ENCODE measurements around the gene XXYLT1. TPM values are rescaled to one million over a fixed set of nuclear protein-coding genes. Genes with fewer than 3 reads are reported as not detected.

The XXYLT1 gene
- total and polyA plus RNA-seq, 2 of the 8 experiments (the other 6 are each of a cell fraction or from before 2014, with no cell fraction given), result 18.9 to 23.8 TPM

GRCh38 chr3:195259475-195260279 is 11.3 kb downstream of the XXYLT1 start:
- peak overlapping the region; percentile 29 to 68 (median 52) for H3K4me3 ChIP-seq (ENCODE audit: extremely low read depth in 1 of 4, insufficient read depth in 2 of 4, low read depth in 3 of 4, low read length in 4 of 4)
- H4K8ac ChIP-seq (ENCODE audit: extremely low read depth, insufficient read depth, low read length), result peak overlapping the region; percentile 92
- peaks cover 0 to 79% of the 10 kb centered on the region in 2 experiments; a peak in 3 of 4 replicates for H3K79me2 ChIP-seq (ENCODE audit: control insufficient read depth in 1 of 2, insufficient read depth in 2 of 2, low read length in 2 of 2)
- no peak overlapping the region for H3K14ac ChIP-seq (ENCODE audit: insufficient read length)
- no peak overlapping the region for H2AFZ ChIP-seq (ENCODE audit: low read length)
- H2BK5ac ChIP-seq (ENCODE audit: low read depth, low read length), result peak overlapping the region; percentile 52; the same call in 1 of the 2 replicates
- H2BK12ac ChIP-seq (ENCODE audit: low read depth, low read length), result peak overlapping the region; percentile 92; the same call in 1 of the 2 replicates
- peak overlapping the region; percentile 50 for H4K5ac ChIP-seq (ENCODE audit: insufficient read length, low read depth, low read length)
- no peak overlapping the region for H2BK20ac ChIP-seq (ENCODE audit: low read length)
- POLR2A ChIA-PET (ENCODE audit: partially characterized antibody), result interaction anchor here (0.8 to 1.7 kb wide), 3 partner anchors 140 to 573 kb away, joined by 3 to 9 read pairs (median 4); partner anchors contain the start of gene FAM43A
- H3K27ac ChIP-seq (ENCODE audit: low read depth, low read length), result no peak overlapping the region
- H3K18ac ChIP-seq (ENCODE audit: extremely low read depth, low read length), result peak overlapping the region; percentile 60
- no peak overlapping the region for H3K4ac ChIP-seq (replicated peaks; ENCODE audit: insufficient read length, low read depth, low read length)
- H3K4me2 ChIP-seq (ENCODE audit: insufficient read depth in 1 of 2, low read depth in 2 of 2, low read length in 2 of 2), result peak overlapping the region; percentile 83 to 94
- peaks cover 26 to 35% of the 10 kb centered on the region in 2 experiments for H4K20me1 ChIP-seq (replicated peaks in 1 of 2; ENCODE audit: control insufficient read depth in 1 of 2, insufficient read depth in 2 of 2, low read length in 2 of 2)
- H3K56ac ChIP-seq (replicated peaks; ENCODE audit: insufficient read length, low read depth, low read length), result peak overlapping the region; percentile 12
- H4K91ac ChIP-seq (replicated peaks; ENCODE audit: insufficient read length, low read length), result peak overlapping the region; percentile 82
- 0 out of 2 replicates have a peak overlapping the region, but pooled peaks have one; percentile 72 for H2BK15ac ChIP-seq (ENCODE audit: low read length)
- H3K36me3 ChIP-seq (ENCODE audit: control insufficient read depth in 2 of 4, insufficient read depth in 4 of 4, low read length in 3 of 4), result no peaks in the 10 kb centered on the region
- no peak overlapping the region for H2AK5ac ChIP-seq (ENCODE audit: low read depth, low read length)
- H3K79me1 ChIP-seq (ENCODE audit: low read depth, low read length), result peaks cover 29% of the 10 kb centered on the region
- H3K23me2 ChIP-seq (ENCODE audit: low read depth, low read length), result peaks cover 7% of the 10 kb centered on the region; the same call in 1 of the 2 replicates
- 5% methylated on average over 44 of the region's 82 CpGs; no CpG with 5 or more reads in 1 of the 2 experiments for WGBS, 2 experiments (ENCODE audit: extremely low coverage in 1 of 2, insufficient coverage in 1 of 2, insufficient read length in 1 of 2, insufficient replicate concordance in 2 of 2, low coverage in 1 of 2, low lambda C conversion rate in 2 of 2, missing lambda C conversion rate in 1 of 2)
- no peaks in the 10 kb centered on the region for H3K9me3 ChIP-seq (ENCODE audit: insufficient read depth in 2 of 2, low read depth in 1 of 2, low read length in 1 of 2)
- peak overlapping the region in 3 of 4 experiments; percentile 35 to 53 (median 42); a peak in 5 of 7 replicates for H3K9ac ChIP-seq (replicated peaks in 1 of 4; ENCODE audit: extremely low read depth in 1 of 4, low read depth in 3 of 4, low read length in 3 of 4)
- CTCF ChIA-PET (ENCODE audit: partially characterized antibody), result interaction anchor here (0.7 to 1.6 kb wide), 8 partner anchors 9 to 587 kb away, joined by 3 to 5 read pairs (median 4); partner anchors contain the start of gene LSG1
- no peaks in the 10 kb centered on the region for H3K27me3 ChIP-seq (replicated peaks in 1 of 4; ENCODE audit: control insufficient read depth in 3 of 4, extremely low read depth in 1 of 4, insufficient read depth in 3 of 4, low read length in 3 of 4)
- H3K4me1 ChIP-seq (replicated peaks in 1 of 4; ENCODE audit: control insufficient read depth in 3 of 4, insufficient read depth in 4 of 4, low read length in 3 of 4), result peaks cover 7 to 30% (median 21%) of the 10 kb centered on the region in 4 experiments
- DNase-seq (ENCODE audit: low read depth in 1 of 2, low spot score in 2 of 2) (peak in 1 of 2 experiments; percentile 76), FAIRE-seq (no peak)
- no peak overlapping the region for H3K23ac ChIP-seq (ENCODE audit: insufficient read length)
- no peak overlapping the region for H2BK120ac ChIP-seq (replicated peaks; ENCODE audit: low read depth, low read length)
- TF ChIP-seq TCF12 (IDR thresholded peaks at IDR 0.05; ENCODE audit: low read depth, low read length) (no peak), SIN3A (conservative IDR thresholded peaks at IDR 0.05 in 1 of 2, IDR thresholded peaks at IDR 0.05 in 1 of 2; ENCODE audit: low read depth in 1 of 2, low read length in 2 of 2) (no peak), BACH1 (IDR thresholded peaks at IDR 0.05; ENCODE audit: low read length) (no peak), GABPA (IDR thresholded peaks at IDR 0.05; ENCODE audit: borderline replicate concordance, insufficient read depth, low read length) (no peak), SP2 (IDR thresholded peaks at IDR 0.05; ENCODE audit: low read length) (no peak), RAD21 (IDR thresholded peaks at IDR 0.05 in 1 of 2, conservative IDR thresholded peaks at IDR 0.05 in 1 of 2; ENCODE audit: low read depth in 2 of 2, low read length in 2 of 2) (peak; percentile 49 to 89), POLR2A (IDR thresholded peaks at IDR 0.05; ENCODE audit: control extremely low read depth in 1 of 2, low read depth in 2 of 2, low read length in 2 of 2) (no peak), KDM4A (IDR thresholded peaks at IDR 0.05; ENCODE audit: low read depth, low read length, severe bottlenecking) (peak; percentile 53), EZH2 (IDR thresholded peaks at IDR 0.05; ENCODE audit: low read depth, low read length, severe bottlenecking) (no peak), NRF1 (IDR thresholded peaks at IDR 0.05; ENCODE audit: low read depth, low read length) (no peak), RBBP5 (IDR thresholded peaks at IDR 0.05; ENCODE audit: borderline replicate concordance, low read depth, low read length) (0 out of 2 replicates have a peak, but pooled peaks have one; percentile 48)
